ENCODE results near the gene SIRT7. TPM values are rescaled to one million over a fixed set of nuclear protein-coding genes. Genes with fewer than 3 reads are reported as not detected.
A peak's percentile ranks its signal among the peaks of the same experiment; 100 is the strongest.

Gene SIRT7
- total and polyA plus RNA-seq, 7 donors: 11.4 to 62.2 (median 28.8) TPM

DNA sequence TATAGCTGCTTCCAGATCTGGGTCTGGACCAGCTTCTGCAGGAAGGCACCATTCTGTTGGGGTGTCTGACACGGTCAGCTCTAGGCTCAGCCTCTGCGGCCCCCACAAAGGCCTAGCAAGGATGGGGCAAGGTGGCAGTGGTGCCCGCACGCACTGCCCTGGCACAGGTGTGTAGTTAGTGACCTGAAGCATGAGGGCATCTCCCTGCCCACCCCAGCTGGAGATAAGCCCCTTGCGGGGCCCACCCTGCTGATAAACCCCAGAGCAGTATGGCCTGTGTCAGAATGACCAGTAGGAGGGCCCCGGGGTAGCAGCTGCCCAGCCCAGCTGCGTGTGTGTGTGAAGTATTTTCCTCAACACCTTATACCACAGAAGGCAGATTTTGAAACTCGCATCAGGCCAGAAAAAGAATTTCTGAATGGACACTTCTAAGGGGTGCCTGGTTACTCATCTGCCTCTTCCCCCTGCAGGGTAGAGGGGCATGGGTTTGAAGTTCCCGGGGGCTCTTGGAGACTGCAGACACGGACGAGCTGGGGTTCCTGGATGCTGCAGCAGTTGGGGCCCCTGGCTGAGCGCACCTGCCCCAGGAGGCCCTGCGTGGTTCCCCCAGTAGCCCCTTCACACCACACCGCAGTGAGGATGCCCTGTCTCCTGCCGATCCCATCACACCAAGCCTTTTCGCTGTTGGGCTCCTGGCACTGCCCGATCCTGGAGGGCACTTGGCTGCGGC, 51.4 kb downstream of the SIRT7 start:
- Histone ChIP-seq H3K27me3 (no peaks in the 10 kb centered on the region), H3K4me3 (no peak overlapping the region), H3K36me3 (peaks cover 8 to 39% (median 18%) of the 10 kb centered on the region in 4 donors), H3K27ac (peak overlapping the region; percentile 98 to 100 (median 99)), H3K4me1 (peaks cover 0 to 70% (median 54%) of the 10 kb centered on the region in 4 donors), H3K9me3 (no peaks in the 10 kb centered on the region)
- 59 to 76% methylated on average over 18 of the region's 18 CpGs for WGBS, 2 donors
- DNase-seq: no peak
- intact Hi-C loops (cut with DNase I): no loop called here
- TF ChIP-seq, protein P1, sequence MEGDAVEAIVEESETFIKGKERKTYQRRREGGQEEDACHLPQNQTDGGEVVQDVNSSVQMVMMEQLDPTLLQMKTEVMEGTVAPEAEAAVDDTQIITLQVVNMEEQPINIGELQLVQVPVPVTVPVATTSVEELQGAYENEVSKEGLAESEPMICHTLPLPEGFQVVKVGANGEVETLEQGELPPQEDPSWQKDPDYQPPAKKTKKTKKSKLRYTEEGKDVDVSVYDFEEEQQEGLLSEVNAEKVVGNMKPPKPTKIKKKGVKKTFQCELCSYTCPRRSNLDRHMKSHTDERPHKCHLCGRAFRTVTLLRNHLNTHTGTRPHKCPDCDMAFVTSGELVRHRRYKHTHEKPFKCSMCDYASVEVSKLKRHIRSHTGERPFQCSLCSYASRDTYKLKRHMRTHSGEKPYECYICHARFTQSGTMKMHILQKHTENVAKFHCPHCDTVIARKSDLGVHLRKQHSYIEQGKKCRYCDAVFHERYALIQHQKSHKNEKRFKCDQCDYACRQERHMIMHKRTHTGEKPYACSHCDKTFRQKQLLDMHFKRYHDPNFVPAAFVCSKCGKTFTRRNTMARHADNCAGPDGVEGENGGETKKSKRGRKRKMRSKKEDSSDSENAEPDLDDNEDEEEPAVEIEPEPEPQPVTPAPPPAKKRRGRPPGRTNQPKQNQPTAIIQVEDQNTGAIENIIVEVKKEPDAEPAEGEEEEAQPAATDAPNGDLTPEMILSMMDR (IDR thresholded peaks at IDR 0.05): no peak
- peak in 1 of 4 donors; percentile 1 for TF ChIP-seq POLR2AphosphoS5 (IDR thresholded peaks at IDR 0.05)
- no peak for TF ChIP-seq POLR2A (IDR thresholded peaks at IDR 0.05)

DNA sequence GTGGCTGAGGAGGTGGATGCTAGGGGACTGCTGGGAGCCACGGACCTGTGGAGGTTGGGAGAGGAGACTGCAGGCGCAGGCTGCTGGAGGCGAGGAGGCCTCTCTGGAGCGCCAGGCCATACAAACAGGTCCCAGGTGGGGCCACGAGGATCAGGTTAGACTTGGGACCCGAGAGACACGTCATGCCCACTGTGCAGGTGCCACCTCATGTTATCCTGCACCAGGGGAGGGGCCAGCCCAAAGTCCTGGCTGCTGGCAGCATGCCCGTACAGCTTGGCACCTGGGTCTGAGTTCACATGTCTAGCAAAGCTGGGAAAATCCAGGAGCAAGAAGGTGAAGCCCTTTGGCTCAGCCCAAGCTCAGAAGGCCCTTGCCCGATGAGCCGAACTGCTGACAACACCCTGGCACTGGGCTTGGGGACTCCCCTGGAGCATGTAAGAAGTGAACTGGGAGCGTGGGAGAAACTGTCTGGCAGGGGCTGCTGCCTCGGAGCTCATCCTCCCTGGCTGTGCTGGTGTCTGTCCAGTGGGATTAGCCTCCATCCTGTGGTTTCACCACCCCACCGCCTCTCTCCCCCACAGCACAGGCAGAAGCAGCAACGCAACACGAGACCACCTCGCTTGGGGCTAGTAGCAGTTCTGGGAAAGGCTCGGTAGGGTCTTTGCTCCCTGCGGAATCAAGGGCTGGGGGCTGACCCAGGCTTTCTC, 52.1 kb downstream of the SIRT7 start:
- WGBS, 2 donors: 22 to 74% methylated on average over 18 of the region's 18 CpGs
- H3K9me3 ChIP-seq: no peaks in the 10 kb centered on the region
- H3K36me3 ChIP-seq: peaks cover 8 to 39% (median 18%) of the 10 kb centered on the region in 4 donors
- no peaks in the 10 kb centered on the region for H3K27me3 ChIP-seq
- no peak overlapping the region for H3K4me3 ChIP-seq
- peaks cover 0 to 73% (median 57%) of the 10 kb centered on the region in 4 donors for H3K4me1 ChIP-seq
- DNase-seq: no peak
- TF ChIP-seq POLR2AphosphoS5 (IDR thresholded peaks at IDR 0.05) (peak in 2 of 4 donors; percentile 27 to 41), EP300 (IDR thresholded peaks at IDR 0.05) (no peak), POLR2A (IDR thresholded peaks at IDR 0.05) (peak in 1 of 2 donors; percentile 51)
- TF ChIP-seq, protein P1 (IDR thresholded peaks at IDR 0.05): no peak
- intact Hi-C loops (cut with DNase I): no loop called here
- H3K27ac ChIP-seq: peak overlapping the region in 2 of 4 donors; percentile 2 to 99

DNA sequence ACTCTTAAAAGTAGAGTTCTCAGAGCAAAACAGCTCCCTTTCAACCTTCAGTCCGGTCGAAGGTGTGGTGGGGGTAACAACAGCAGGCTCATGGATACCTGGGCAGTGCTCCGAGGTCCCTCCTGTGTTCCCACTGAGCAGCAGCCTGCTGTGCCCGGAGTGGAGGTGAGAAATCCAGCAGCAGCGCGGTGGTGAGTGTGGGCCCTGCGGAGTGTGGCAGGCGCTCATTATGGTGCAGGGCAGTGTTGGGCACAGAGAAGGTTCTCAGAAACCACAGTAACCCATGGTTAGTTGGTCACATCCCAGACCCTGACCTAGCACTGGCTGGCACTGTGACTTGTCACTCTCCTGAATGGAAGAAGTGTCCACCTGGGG, 52.6 kb downstream of the SIRT7 start:
- Histone ChIP-seq H3K9me3 (no peaks in the 10 kb centered on the region), H3K27me3 (no peaks in the 10 kb centered on the region), H3K36me3 (peaks cover 8 to 39% (median 18%) of the 10 kb centered on the region in 4 donors), H3K4me3 (no peak overlapping the region), H3K27ac (peak overlapping the region in 2 of 4 donors; percentile 2 to 99), H3K4me1 (peaks cover 0 to 70% (median 55%) of the 10 kb centered on the region in 4 donors)
- no peak for DNase-seq
- 62 to 89% methylated on average over 8 of the region's 8 CpGs for WGBS, 2 donors
- TF ChIP-seq POLR2AphosphoS5 (IDR thresholded peaks at IDR 0.05) (no peak), POLR2A (IDR thresholded peaks at IDR 0.05) (no peak), EP300 (IDR thresholded peaks at IDR 0.05) (no peak)
- TF ChIP-seq, protein P1 (IDR thresholded peaks at IDR 0.05): no peak
- intact Hi-C loops (cut with DNase I): no loop called here

DNA sequence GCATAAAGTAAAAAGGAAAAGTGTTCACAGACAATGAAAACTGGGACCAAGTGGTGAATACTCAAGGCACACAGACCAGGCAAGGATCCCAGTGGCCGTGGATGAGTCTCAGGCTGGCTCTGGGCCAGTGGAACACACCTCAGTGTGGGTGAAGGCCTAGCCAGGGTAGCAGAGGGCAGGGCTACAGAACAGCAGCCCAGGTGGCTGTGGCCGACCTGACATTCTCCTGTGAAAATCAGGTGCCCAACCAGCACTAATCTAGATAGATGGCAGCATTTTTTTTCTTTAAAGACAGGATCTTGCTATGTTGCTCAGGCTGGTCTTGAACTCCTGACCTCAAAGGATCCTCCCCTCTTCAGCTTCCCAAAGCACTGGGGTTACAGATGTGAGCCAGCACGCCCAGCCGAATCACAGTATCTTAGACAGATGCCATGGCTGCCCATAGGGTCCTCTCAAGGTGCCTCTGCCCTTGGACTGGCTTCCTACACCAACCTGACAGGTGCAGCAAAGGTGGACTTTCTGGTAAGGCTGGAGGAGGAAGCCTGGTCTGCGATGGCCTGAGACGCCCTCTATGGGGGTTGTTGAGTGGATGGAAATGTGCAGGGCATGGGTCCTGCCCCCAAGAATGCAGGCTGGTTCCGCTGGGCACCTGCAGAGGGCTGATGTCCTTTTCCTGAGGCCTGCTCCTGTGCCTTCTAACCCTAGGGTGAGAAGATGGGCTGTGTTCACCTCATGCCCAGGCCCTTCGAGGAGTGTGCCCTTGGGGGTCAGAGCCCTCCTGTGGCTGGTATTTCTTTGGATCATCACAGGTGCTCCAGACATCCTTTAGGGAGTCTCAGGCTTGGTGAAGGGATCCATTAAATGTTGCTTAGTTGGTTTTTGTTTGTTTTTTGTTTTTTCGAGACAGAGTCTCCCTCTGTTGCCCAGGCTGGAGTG, 53.9 kb downstream of the SIRT7 start:
- peaks cover 8 to 36% (median 11%) of the 10 kb centered on the region in 4 donors for H3K36me3 ChIP-seq
- no peaks in the 10 kb centered on the region for H3K27me3 ChIP-seq
- H3K4me3 ChIP-seq: no peak overlapping the region
- H3K9me3 ChIP-seq: no peaks in the 10 kb centered on the region
- peak overlapping the region in 1 of 4 donors; percentile 19 for H3K27ac ChIP-seq
- intact Hi-C loops (cut with DNase I): loop anchor here (5.0 kb wide), 1 partner anchor 42 kb away; no protein-coding TSS in a partner anchor
- H3K4me1 ChIP-seq: peaks cover 0 to 67% (median 51%) of the 10 kb centered on the region in 4 donors
- TF ChIP-seq POLR2AphosphoS5 (IDR thresholded peaks at IDR 0.05) (no peak), POLR2A (IDR thresholded peaks at IDR 0.05) (no peak), EP300 (IDR thresholded peaks at IDR 0.05) (no peak)
- TF ChIP-seq, protein P1 (IDR thresholded peaks at IDR 0.05): no peak
- DNase-seq: no peak
- WGBS, 2 donors: 75 to 85% methylated on average over 9 of the region's 9 CpGs
